HG03039 (cell line): Measurements from ENCODE around the gene TUBA4B.

ENCODE experiments used
- ATAC-seq: cut with Tn5 transposase; IDR thresholded peaks from one replicate; pipeline ENCODE4 v1.9.1; 2021; ENCODE audit warnings: mild to moderate bottlenecking, moderate library complexity; ENCODE audit not compliant: unreplicated experiment

The TUBA4B gene

DNA sequence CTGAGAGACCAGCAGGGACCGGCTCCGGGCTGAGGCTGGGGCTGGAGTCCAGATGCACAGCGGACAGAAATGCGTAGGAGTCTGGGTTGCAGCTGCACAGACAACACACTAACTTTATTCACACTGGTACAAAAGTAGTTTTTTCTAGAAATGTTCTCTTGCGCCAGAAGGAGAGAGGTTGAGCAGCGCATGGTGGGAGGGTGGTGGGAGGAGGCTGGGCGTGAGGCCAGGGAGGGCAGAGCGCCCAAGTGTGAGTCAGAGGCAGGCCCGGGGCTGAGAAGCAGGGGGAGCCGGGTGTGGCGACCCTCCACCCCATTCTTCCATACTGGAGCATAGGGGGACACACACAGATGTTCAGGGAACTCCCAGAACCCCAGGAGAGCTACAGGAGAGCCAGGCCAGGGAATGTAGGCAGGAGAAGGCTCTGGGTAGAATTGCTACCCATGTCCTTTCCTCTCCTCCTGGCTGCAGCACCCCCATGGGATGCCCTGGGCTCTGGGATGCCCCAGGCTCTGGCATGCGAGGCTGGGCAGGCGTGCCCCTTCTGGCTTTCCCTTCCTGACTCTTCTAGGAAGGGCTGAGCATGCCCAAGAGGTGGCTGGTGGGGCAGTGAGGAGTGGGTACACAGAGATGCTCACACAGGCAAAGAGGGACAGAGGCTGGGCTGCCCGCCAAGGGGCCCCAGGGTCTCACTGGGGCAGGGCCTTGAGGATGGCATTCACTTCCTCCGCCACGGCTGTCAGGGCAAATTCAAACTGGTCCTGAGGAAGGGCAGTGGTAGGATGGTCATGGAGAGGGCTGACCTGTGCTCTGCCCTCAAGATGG, 36.7 kb downstream of the TUBA4B start:
- ATAC-seq: no peak

DNA sequence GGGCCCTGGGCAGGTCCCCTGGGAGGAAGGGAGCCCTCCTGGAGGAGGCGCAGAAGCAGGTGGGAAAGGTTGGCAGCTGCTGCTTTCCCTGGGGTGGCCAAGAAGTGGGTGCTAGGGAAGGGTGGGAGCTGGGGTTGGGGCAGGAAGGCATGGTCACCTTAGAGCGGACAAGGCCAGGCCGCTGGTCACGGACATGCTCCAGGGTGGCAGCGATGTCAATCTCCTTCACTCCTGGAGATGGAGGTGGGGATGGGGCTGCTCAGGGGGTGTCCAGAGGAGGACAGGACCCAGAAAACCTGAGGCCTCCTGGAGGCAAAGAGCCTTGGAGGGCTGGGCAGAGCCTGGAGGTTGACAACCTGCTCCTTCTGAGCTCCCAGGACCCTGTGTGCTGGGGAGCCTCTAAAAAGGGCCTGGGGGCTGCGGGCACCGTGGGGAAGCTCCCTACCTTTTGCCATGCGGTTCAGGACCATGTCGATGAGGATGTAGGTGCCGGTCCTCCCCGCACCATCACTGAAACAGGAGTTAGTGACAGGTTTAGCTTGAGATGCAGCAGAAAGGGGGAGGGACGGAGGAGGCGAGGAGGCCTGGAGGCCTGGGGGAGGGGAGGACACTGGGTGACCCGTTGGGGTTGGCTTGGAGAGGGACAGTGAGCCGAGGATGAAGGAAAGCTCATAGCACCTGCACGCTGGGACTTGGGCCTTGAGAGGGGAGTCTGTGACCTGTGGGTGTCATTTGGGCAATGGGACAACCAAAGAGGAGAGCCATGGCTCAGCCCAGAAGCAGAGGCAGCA, 37.5 kb downstream of the TUBA4B start:
- no peak for ATAC-seq

DNA sequence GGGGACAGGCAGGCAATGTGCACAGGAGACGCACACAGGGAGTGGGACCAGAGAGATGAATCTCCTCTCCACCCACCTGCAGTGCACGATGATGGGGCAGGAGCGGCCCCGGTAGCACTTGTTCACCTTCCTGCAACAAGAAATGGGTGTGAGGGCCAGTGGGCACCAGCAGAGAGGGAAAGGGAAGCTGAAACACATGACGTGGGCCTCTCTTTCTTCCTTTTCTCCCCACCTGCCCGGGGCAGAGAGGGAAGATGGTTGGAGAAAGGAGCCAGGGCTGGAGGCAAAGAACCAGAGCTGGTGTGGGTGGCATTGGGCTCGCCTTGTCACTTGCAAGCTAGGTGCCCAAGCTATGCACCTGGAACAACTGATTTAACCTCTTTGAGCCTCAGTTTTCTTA, 38.4 kb downstream of the TUBA4B start:
- no peak for ATAC-seq

DNA sequence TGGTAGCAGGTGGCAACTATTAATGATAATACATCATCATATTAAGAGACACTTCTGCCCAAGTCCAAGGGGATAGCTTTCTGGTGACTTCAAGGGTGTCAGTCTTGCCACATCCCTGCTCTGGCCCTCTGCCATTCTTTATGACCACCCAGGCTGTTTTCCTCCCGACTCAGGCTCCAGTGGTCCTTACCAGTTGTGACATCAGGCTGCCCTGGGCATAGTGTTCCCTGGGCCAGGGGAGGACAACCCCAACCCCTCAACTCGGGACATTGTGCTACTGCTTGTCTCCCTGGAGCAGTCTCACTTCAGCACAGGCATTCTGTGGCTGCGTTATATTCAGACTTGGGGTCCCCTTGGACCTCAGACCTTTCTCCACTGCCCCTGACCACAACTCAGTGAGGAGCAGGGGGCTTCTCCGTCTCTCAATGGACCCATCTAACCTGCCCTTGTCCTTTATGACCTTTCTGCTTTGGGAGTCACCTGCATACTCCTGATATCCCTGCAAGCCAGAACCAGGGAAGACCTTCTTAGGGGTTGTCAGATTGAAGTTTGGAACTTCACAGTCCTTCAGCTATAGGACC, 39.0 kb downstream of the TUBA4B start:
- ATAC-seq: no peak

DNA sequence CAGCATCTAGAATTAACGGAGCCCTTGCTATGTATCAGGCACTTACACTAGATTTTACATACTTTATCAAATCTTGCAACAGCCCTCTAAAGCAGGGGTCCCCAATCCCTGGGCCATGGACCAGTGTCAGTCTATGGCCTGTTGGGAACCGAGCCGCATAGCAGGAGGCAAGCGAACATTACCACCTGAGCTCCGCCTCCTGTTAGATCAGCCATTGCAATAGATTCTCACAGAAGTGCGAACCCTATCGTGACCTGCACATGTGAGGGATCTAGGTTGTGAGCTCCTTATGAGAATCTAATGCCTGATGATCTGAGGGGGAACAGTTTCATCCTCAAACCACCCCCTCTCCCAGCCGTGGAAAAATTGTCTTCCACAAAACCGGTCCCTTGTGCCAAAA, 39.6 kb downstream of the TUBA4B start:
- ATAC-seq: no peak

DNA sequence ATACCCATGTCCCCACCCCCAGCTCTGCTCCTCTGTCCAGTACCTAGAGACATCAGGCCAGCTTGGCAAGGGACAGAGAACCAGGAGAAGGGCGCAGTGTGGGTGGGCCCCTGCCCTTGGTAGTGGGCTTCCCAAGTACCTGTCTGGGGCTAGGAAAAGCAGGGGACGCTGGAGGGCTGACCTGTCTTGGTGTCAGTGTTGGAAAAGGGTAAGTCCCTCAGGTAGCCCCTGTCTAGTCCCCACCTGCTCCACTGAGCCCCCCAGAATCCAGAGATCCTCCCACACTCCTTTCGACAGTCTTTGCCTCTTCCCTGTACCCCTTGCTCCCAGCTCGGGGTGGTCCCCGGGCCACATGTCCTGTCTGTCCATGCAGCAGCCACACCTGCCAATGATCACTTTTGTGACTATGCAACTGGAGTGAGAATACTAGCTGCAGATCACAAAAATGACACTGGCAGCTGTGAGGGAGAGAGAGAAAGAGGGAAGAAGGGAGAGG, 40.7 kb downstream of the TUBA4B start:
- ATAC-seq: no peak

DNA sequence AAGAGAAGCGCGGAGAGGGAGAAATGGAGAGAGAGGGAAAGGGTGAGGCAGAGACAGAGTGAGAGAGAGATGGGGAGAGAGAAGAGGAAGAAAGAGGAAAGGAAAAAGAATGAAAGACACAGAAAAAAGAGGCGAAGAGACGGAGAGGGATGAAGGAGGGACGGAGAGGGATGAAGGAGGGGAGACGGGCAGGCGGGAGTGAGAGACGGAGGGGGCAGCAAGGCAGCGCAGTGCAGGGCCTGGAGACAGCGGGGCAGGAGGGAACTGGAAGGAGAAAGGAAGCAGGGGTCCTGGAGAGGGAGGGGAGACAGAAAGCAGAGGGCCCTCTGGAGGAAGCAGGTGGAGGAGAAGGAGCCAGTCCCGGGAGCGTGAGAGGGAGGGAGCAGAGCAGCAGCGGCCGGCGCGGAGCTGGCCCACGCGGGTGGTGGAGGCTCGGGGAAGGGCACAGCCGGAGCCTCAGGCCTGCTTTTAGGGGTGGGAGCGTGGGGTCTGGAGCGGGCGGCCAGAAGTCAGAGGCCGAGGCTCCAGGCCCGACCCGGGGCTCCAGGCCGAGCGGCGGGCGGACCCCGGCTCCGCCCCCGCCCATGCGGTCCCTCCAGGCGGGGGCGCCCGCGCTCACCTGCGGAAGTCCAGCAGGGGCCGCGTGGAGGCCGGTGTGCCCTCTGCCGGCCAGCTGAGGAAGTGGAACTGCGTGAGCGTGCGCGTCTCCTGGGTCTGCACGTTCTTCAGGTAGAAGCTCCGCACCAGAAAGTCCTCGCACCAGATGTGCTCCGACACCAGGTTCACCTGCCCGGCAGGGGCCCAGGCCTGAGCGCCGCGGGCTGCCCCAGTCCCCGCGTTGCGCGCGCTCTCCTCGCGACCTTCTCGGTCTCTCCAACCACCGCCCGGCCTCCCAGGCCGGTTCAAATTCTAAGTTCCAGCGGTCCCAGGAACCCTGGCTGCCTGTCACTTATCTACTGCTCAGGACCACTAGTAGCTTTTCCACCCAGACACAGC, 41.6 kb downstream of the TUBA4B start:
- peak; percentile 92 for ATAC-seq

DNA sequence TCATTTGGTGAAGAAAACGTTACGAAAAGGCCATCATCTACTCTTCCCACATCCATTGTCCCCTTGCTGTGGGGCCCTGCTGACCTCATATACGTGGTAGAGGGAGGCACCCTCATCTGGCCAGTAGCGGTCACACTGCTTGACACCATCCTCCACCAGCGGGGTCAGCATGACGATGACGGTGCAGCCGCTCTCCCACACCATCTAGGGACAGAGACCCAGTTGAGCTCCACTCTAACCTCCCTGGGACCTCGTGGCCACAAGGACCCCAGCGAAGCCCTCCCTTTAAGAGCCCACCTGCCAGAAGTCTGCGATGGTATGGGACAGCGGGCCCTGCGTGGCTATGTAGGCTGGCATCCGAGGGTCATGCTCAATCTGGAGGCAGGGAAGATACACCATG, 43.1 kb downstream of the TUBA4B start:
- ATAC-seq: no peak

DNA sequence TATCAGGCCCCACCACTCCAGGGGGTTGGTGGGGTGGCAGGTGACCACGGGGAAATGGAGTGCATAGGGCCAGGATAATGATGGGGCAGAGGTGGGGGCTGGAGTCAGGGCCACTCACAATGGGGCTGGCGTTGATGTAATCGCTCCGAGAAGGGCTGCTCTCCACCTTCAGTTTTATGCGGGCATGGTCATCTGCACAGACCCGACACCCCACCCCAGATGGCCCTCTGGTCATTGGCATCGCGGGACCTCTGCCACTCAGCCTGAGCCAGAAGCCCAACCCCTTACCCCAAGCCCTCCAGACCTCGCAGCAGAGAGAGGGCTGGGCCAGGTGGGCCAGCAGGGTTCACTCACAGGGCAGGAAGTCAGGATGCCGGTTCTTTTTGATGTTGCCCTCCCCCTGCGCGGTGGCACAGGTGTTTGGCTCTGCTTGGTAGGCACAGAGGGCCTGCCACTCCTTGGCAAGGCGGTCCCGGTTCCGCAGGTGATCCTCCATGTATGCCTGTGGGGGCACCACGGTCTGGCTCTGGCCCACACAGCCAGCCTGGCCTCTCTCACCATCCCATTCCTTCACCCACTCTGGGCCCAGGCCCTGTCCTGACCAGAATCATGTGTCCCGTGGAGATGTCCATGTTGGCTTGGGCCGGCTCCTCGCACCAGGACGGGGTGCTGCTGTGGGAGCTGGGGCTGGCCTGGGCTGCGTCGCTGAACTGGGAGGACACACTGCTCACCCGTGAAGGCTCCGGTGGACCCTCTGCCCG, 43.8 kb downstream of the TUBA4B start:
- no peak for ATAC-seq

DNA sequence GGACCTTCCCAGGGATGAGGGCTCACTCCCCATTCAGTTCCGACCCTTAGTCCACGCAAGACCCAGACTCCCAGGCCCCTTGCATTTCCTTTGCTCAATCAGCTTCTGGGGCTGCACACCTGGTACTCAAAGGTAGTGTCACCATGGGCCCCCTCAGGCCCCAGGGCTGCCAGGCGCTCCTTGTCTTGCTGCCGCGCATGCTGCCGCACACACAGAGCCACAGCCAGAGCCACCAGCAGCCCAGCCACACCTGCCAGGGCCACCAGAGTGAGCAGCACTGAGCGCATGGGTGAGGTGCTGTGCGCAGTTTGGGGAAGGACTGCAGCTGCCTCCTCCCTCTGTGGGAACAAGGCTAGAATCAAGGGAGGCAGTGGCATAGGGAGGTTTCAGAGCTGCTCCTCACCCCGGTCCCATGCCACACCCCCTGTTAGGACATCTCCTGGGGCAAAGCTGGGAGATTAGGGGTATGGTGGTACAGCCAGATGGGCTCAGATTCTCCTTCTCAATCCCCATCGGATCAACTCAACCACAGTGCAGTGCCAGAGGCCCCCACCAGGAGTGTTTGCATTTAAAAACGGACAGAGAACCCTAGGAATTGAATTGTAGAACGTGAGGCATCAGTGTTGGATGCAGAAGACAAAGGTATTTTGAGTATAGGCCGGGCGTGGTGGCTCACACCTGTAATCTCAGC, 44.9 kb downstream of the TUBA4B start:
- no peak for ATAC-seq

DNA sequence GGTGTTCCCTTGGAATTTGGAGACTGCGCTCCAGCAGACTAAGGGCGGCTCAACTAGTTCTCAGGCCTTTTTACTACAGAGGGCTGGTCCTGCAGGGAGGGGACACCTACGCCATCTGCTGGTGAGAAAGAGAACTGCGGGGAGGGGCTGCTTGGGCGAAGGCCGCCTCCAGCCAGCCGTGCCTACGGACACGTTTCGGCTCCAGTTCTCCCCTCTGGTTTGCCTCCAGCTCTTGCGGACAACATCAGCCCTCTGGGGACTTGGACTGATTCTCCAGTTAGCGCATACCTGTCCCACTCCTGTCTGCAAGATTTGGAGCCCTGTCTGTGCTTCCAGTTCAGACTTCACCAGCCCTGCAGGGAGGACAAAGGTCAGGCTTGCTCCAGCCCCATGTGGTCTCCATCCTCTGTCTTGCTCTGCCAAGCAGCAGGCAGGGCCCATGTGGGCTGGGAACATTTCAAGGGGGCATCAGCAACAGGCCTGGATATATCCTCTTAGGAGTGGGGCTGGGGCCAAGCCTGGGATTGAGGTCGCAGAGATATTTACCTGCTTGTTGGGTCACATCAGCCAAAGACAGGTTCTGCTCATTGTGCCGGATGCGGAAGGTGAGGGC, 45.8 kb downstream of the TUBA4B start:
- ATAC-seq: no peak

DNA sequence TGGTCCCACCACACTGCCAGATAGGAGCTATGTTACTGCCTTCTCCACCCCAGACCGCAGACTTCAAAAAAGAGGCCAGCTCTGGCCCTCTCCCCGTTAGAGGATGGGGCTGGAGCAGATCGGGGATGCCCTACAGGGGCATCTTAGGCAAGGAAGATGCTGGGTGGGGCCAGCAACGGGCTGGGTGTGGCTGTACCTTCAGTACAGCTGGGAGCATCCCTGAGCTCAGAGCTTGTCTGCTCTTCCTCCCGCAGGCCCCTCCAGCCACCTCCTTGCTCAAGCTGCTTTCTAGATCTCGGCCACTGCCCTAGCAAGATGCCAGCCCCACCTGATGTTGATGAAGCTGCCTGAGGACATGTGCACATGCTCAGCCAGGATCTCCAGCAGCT, 46.3 kb downstream of the TUBA4B start:
- no peak for ATAC-seq

DNA sequence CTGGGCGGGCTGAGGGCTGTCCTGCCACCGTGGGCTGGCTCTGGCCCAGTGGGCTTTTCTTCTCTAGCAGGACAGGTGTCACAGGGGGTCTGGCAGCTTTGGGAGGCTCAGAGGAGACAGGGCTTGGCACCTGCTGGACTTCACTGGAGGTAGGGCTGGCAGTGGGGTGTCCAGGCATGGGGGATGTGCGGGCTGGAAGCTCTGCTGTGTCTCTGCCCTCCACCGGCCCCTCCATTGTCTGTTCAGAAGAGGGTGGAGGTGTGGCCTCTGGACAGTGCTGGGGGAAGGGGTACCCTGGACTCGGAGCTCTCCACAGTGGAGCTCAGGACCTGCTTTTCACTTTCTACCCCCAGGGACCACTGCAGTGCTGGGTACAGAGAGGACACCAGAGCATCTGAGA, 47.0 kb downstream of the TUBA4B start:
- ATAC-seq: no peak

DNA sequence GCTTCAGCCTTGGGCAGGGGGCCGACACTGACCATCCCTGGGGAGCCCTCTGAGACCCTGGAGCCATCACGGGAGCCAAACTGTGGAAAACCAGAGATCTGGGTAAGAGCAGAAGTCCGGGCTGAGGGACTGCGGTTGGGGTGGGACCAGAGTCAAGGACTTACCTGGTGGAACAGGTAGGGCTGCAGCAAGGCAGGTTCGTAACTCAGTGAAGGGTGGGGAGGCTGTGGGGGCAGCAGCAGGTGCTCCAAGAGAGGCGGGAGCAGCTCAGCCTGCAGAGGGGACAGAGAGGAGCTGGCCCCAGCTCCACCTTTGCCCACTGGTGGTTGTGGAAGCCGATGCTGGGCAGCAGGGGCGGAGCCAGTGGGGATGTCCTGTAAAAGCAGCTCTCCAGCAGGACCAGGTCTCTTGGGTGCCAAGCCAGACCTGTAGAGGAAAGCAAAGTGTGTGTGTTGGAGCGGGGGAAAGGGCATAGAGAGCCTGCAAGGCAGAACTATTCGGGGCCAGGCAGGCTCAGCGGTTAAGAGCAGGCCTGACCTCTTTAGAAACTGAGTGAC, 49.4 kb downstream of the TUBA4B start:
- ATAC-seq: no peak

DNA sequence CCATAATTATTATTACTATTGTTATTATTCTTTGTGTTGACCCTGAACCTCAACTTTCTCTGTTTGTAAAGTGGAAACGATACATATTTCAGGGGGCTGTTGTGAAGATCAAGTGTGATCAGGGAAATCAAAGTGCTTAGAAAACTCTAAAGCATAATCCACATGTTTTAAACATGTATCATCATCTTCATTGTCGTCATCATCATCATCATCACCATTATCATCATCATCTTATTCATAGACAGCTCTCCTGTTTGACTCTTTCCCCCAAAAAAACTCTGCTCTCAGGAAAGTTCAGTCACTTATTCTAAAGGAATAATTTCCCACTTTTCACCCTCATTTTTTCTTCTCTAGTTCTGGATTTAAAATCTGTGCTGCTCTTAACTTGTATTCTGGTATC, 51.2 kb downstream of the TUBA4B start:
- ATAC-seq: no peak

DNA sequence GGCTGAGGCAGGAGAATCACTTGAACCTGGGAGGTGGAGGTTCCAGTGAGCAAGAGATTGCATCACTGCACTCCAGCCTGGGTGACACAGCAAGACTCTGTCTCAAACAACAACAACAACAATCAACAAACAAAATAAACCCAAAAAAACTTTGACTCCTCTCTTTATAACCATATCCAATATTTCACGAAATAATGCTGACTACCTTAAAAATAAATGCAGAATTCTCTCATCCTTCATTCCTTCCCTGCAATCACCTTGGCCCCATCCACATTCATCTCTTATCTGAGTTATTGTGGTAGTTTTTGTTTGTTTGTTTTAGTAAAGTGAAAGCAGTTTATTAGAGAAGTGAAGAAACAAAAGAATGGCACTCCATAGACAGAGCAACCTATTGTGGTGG, 53.0 kb downstream of the TUBA4B start:
- ATAC-seq: no peak

DNA sequence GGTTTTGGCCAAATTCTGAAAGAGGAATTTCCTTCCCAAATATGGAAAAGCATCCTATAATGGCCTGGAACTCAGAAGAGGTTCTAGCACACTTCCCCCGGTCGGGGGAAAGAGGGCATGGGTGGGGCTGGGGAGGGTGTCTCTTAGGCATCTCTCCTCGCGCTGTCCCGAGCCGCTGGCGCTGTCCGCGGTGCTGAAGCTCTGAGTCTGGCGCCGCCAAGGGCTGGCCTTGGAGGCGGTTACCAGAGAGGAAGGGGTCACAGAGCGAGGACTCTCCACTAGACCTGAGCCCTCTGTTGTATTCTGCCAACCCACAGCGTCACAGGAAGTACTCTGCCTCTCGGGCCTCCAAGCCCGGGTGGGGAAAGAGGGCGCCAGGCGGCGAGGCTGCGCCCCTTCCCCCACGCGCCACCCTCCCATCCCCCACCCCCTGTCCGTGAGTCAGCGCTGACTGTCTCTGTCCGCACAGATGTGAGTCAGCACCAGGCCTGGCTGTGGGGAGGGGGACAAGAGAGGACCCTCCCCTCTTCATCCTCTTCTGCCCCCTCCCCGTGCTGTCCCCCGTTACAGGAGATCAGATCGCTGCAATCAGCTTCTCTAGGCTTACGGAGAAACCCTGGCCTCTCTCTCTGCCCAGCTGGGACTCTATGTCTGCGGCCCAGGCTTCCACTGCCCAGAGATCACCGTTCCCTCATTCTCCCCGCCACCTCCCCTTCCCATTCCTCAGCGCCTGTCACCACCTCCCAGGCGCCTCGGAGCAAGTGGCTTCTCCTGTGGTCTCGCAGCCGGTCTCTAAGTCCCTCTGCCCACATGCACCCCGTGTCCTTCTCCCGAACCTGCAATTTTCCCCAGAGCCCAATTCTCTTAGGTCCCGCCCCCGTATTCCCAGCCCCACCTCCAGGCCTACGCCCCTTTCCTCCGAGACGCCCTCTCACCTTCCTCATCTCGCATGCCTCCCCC, 55.4 kb downstream of the TUBA4B start:
- no peak for ATAC-seq
